HEK293T (cell line): ENCODE data around the gene PNMA6A.

ENCODE experiments used
- CTCF ChIA-PET: fragments of 350-600 bp; formaldehyde crosslinking; extraction: SDS; loops from one replicate; lab custom pipeline; 2021; ENCODE audit warnings: antibody characterized with exemption, inconsistent platforms; lab: Yijun Ruan, JAX
- POLR2A ChIA-PET: fragments of 350-600 bp; formaldehyde crosslinking; extraction: SDS; loops from one replicate; lab custom pipeline; 2020; ENCODE audit warnings: antibody characterized with exemption, inconsistent platforms; lab: Yijun Ruan, JAX
- DNase-seq: peaks from one replicate; pipeline ENCODE4 v3.0.0; 2012; ENCODE audit warnings: mixed read lengths; ENCODE audit errors: extremely low spot score
- ARNT ChIP-seq: fragments of 450-650 bp; IDR thresholded peaks from 2 replicates; pipeline ENCODE4 v1.6.1; 2017; ENCODE audit warnings: mild to moderate bottlenecking
- BHLHE40 ChIP-seq: fragments of 450-650 bp; IDR thresholded peaks from 2 replicates; pipeline ENCODE4 v1.6.1; 2016; ENCODE audit warnings: mild to moderate bottlenecking, moderate library complexity, borderline replicate concordance
- CTBP1 ChIP-seq: fragments of 450-650 bp; IDR thresholded peaks from 2 replicates; pipeline ENCODE4 v1.6.1; 2016; ENCODE audit warnings: borderline replicate concordance
- FOXA1 ChIP-seq: fragments of 450-650 bp; IDR thresholded peaks from 2 replicates; pipeline ENCODE4 v1.6.1; 2016; ENCODE audit warnings: mild to moderate bottlenecking
- FOXK2 ChIP-seq: fragments of 450-650 bp; IDR thresholded peaks from 2 replicates; pipeline ENCODE4 v1.6.1; 2016; ENCODE audit warnings: mild to moderate bottlenecking
- FOXM1 ChIP-seq: fragments of 450-650 bp; IDR thresholded peaks from 2 replicates; pipeline ENCODE4 v1.6.1; 2017; ENCODE audit warnings: mild to moderate bottlenecking, borderline replicate concordance
- HDGF ChIP-seq: fragments of 450-650 bp; IDR thresholded peaks from 2 replicates; pipeline ENCODE4 v1.6.1; 2017; ENCODE audit warnings: antibody characterized with exemption, borderline replicate concordance
- L3MBTL2 ChIP-seq: fragments of 450-650 bp; conservative IDR thresholded peaks from 2 replicates; pipeline ENCODE4 v1.6.1; 2016; ENCODE audit warnings: mild to moderate bottlenecking
- LEF1 ChIP-seq: fragments of 450-650 bp; IDR thresholded peaks from 2 replicates; pipeline ENCODE4 v1.6.1; 2017; ENCODE audit warnings: mild to moderate bottlenecking, borderline replicate concordance
- NFRKB ChIP-seq: fragments of 450-650 bp; IDR thresholded peaks from 2 replicates; pipeline ENCODE4 v1.6.1; 2016; ENCODE audit warnings: mild to moderate bottlenecking, moderate library complexity
- SP1 ChIP-seq: fragments of 450-650 bp; IDR thresholded peaks from 2 replicates; pipeline ENCODE4 v1.6.1; 2017
- SUZ12 ChIP-seq: fragments of 450-650 bp; IDR thresholded peaks from 2 replicates; pipeline ENCODE4 v1.6.1; 2016; ENCODE audit warnings: mild to moderate bottlenecking
- TARDBP ChIP-seq: fragments of 450-650 bp; IDR thresholded peaks from 2 replicates; pipeline ENCODE4 v1.6.1; 2016
- ZNF384 ChIP-seq: fragments of 450-650 bp; IDR thresholded peaks from 2 replicates; pipeline ENCODE4 v1.6.1; 2016
- TF ChIP-seq, protein P1 (sequence below): fragments of 450-650 bp; IDR thresholded peaks from 2 replicates; pipeline ENCODE4 v1.6.1; 2016

PNMA6A gene

DNA sequence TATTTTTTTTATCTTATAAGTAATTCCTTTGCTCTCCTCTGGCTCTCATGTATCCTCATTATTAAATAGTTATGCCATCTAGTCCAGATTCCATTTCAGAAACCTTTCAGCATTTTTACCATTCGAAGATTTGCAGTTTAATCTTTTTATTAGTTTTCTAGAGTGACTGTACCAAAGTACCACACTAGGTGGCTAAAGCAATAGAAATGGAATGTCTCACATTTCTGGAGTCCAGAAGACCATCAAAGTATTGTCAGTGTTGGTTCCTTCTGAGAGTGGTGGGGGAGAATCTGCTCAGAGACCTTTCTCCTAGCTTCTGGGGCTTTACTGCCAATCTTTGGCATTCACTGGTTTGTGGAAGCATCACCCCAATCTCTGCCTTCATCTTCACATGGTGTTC, 19.7 kb upstream of the PNMA6A start:
- DNase-seq: no peak
- TF ChIP-seq, protein P1, sequence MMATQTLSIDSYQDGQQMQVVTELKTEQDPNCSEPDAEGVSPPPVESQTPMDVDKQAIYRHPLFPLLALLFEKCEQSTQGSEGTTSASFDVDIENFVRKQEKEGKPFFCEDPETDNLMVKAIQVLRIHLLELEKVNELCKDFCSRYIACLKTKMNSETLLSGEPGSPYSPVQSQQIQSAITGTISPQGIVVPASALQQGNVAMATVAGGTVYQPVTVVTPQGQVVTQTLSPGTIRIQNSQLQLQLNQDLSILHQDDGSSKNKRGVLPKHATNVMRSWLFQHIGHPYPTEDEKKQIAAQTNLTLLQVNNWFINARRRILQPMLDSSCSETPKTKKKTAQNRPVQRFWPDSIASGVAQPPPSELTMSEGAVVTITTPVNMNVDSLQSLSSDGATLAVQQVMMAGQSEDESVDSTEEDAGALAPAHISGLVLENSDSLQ: no peak
- no peak for TF ChIP-seq FOXA1
- TF ChIP-seq ZNF384: no peak
- TF ChIP-seq ARNT: no peak
- TF ChIP-seq SUZ12: no peak
- no peak for TF ChIP-seq LEF1
- no peak for TF ChIP-seq FOXM1
- TF ChIP-seq NFRKB: no peak
- no peak for TF ChIP-seq FOXK2
- no peak for TF ChIP-seq HDGF
- no peak for TF ChIP-seq CTBP1
- TF ChIP-seq L3MBTL2: no peak
- TF ChIP-seq BHLHE40: no peak
- CTCF ChIA-PET: interaction anchor here (0.5 kb wide), 1 partner anchor 21 kb away, joined by 3 read pairs; no protein-coding TSS in a partner anchor
- POLR2A ChIA-PET: no interaction called here

DNA sequence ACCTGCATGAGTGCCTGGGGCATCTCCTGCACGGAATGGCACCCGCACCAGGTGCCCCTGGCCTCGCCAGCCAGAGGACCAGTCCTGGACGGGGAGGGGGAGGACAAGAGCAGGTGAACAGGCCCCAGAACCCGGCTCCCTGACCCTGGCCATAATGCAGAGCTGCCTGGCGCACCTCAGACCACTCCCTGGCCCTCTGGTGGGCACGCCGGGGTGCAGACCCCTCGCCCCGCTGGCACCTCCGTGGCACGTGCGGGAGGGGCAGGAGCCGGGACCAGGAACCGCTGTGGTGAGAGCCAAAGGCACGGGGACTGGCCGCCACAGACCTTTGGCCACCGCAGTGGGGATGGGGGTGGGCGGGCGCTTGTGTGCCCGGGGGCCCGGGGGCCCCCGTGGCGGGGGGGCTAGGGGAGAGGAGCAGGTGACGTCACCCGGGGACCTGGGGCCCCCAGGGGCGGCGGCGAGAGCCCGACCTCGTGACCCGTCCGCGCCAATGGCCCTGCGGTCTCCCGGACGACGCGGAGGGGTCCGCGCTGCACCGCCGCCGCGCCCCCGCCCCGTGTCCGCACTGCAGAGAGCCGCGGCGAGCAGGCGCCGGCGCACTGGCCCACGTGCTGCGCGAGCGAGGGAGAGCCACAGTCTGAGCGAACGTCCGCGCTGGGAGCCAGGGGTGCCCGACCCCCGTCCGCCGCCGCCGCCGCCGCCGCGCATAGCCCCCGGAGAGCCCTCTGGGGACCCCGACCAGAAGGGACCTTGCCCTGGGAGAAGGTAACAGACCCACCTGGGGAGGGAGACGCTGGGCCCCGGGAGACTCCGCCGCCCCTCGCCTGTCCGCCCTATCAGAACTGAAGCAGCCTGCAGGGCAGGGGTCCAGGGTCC, 16.1 kb upstream of the PNMA6A start, which contains the start of gene PNMA3:
Gene PNMA3 (plus strand): TSS at position 600 of the 879 bp plus-strand sequence. CDS start 586 bp downstream, outside the sequence.
- TF ChIP-seq ARNT (no peak), BHLHE40 (no peak), TARDBP (no peak), ZNF384 (no peak), L3MBTL2 (no peak), FOXA1 (no peak)
- ChIA-PET CTCF (no interaction called here), POLR2A (no interaction called here)
- DNase-seq: no peak

DNA sequence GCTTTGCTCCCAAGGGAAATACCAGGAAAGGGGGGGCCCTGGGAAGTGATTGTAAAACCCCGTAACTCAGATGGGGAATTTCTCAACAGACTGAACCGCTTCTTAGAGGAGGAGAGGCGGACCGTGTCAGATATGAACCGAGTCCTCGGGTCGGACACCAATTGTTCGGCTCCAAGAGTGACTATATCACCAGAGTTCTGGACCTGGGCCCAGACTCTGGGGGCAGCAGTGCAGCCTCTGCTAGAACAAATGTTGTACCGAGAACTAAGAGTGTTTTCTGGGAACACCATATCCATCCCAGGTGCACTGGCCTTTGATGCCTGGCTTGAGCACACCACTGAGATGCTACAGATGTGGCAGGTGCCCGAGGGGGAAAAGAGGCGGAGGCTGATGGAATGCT, 15.0 kb upstream of the PNMA6A start:
- POLR2A ChIA-PET: no interaction called here
- CTCF ChIA-PET: no interaction called here
- no peak for DNase-seq
- TF ChIP-seq FOXK2 (no peak), SP1 (no peak), HDGF (no peak), BHLHE40 (no peak)

DNA sequence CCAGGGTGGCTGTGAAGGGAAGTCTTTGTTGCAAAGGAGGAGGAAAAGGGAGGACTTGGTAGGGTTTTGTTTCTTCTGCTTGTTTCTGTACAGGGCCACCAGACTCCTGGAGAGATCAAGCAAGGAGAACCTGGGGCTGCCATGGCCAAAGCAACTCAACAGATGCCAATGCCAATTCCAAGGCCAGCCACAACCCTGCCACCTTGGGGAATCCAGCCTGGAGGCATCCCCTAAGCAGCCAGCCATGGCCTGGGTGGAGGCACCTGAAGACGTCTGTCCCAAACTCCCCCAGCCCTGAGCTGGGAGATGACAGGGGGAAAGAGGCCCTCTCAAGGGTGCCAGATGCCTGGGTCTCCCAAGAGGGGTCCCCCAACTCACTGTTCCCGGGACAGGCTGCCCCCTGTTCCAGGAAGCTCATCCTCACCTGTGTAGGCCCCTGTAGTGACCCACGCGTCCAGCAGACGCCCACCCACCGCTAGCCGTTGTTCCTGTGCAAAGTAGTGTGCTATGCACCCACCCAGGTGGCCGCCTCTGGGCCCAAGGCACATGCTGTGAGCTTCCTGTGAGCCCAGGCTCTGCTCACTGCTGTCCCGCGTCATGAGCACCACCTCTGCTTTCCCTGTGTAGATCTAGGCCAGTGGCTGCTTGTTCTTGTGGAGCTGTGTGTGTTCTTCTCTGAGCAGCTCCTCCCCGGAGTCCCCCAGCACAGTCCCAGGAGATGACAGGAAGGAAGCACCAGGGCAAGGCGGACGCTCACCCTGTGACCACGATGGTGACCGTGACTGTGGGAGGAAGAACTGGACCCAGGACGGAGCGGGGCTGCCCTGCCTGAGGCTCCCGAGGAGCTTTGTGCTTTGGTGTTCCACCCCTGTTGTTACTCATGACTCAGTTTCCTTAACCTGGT, 12.8 kb upstream of the PNMA6A start:
- TF ChIP-seq TARDBP (no peak), BHLHE40 (no peak), FOXK2 (no peak), LEF1 (no peak), ZNF384 (no peak), FOXA1 (no peak), CTBP1 (no peak), FOXM1 (no peak), L3MBTL2 (no peak), ARNT (no peak)
- TF ChIP-seq, protein P1: no peak
- ChIA-PET POLR2A (no interaction called here), CTCF (interaction anchor here (0.6 kb wide), 1 partner anchor 604 kb away, joined by 3 read pairs; no protein-coding TSS in a partner anchor)
- no peak for DNase-seq

DNA sequence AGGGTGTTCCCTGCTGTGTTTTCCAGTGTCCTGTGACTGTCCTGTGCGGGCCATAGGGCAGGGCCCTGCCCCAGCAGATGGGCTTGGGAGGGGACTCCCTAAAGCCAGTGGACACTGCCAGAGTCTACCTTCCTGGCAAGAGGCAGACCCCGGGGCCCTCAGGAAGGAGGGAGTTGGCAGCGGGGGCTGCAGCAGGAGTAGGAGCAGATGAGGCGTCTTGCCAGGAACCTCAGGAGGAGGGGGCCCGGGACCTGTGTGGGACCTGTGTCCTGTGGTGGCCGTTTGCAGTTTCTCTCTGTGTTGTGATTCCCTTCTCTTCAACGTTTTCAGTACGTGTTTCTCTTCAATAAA, 12.2 kb upstream of the PNMA6A start:
- ChIA-PET CTCF (no interaction called here), POLR2A (no interaction called here)
- no peak for DNase-seq
- TF ChIP-seq NFRKB (no peak), FOXM1 (no peak), CTBP1 (no peak), FOXK2 (no peak), BHLHE40 (no peak), SUZ12 (no peak), L3MBTL2 (no peak), SP1 (no peak), ARNT (no peak), FOXA1 (no peak), LEF1 (no peak)
- TF ChIP-seq, protein P1: no peak

DNA sequence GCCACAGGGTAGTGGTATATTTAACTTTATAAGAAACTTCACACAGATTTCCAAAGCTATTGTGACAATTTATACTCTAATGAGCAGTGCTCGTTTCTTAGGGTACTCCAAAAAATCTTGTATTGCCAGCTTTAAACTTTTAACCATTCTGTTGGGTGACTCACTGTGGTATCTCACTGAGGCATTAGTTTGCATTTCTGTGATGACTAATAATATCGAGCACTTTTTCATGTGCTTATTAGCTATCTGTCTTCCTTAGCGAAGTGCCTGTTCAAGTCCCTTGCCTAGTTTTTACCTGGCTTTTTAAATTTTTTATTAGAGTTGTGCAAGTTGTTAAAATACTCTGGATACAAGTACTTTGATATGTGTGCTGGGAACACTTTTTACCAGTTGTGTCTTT, 10.5 kb upstream of the PNMA6A start:
- DNase-seq: no peak
- ChIA-PET CTCF (no interaction called here), POLR2A (interaction anchor here (0.6 kb wide), 1 partner anchor 103 kb away, joined by 3 read pairs; no protein-coding TSS in a partner anchor)
- TF ChIP-seq TARDBP (no peak), FOXA1 (no peak), FOXM1 (no peak), ARNT (no peak), SUZ12 (no peak), SP1 (no peak)
- TF ChIP-seq, protein P1: no peak
